Smooth muscle cell of the brain vasculature (primary cell): ENCODE results near the gene POMC.
A peak's percentile ranks its signal among the peaks of the same experiment; 100 is the strongest.
"Not testable (repeated sequence)": the region's sequence is repeated elsewhere in the genome, so short reads cannot be mapped to it uniquely, and the experiment has no call there.

ENCODE experiments used
- DNase-seq: peaks from one replicate; pipeline ENCODE4 v3.0.0-alpha.2; 2012; ENCODE audit warnings: low read depth, low spot score

POMC gene

GRCh38 chr2:25176541-25177181, 8.3 kb upstream of the POMC start:
- DNase-seq = no peak

- no peak for DNase-seq
Measured at GRCh38 chr2:25176138-25176537, 7.8 kb upstream of the POMC start.

- no peak for DNase-seq
Measured at GRCh38 chr2:25174192-25174861, 5.9 kb upstream of the POMC start.

- DNase-seq = no peak
Measured at GRCh38 chr2:25173719-25174118, 5.3 kb upstream of the POMC start.

GRCh38 chr2:25170888-25171287, 2.5 kb upstream of the POMC start:
- DNase-seq = no peak

- no peak for DNase-seq
Measured at GRCh38 chr2:25169073-25169470, 692 bp upstream of the POMC start.

- DNase-seq = no peak
Measured at GRCh38 chr2:25165992-25166875, 2.1 kb downstream of the POMC start.

- DNase-seq = peak; percentile 36
Measured at GRCh38 chr2:25164561-25164960, 3.8 kb downstream of the POMC start.

- DNase-seq = not testable (repeated sequence)
Measured at GRCh38 chr2:25162061-25162460, 6.3 kb downstream of the POMC start.

GRCh38 chr2:25161055-25161781, 7.2 kb downstream of the POMC start:
- DNase-seq = no peak

- no peak for DNase-seq
Measured at GRCh38 chr2:25160376-25160775, 8.0 kb downstream of the POMC start.

GRCh38 chr2:25159949-25160348, 8.4 kb downstream of the POMC start:
- no peak for DNase-seq

GRCh38 chr2:25158096-25158852, 10.1 kb downstream of the POMC start:
- no peak for DNase-seq

- DNase-seq = no peak
Measured at GRCh38 chr2:25155401-25155800, 13.0 kb downstream of the POMC start.

- DNase-seq = no peak
Measured at GRCh38 chr2:25151718-25152117, 16.7 kb downstream of the POMC start.

GRCh38 chr2:25150993-25151392, 17.4 kb downstream of the POMC start:
- DNase-seq = not testable (repeated sequence)

- DNase-seq = no peak
Measured at GRCh38 chr2:25149646-25150045, 18.7 kb downstream of the POMC start.

GRCh38 chr2:25146896-25147295, 21.5 kb downstream of the POMC start:
- DNase-seq = no peak

GRCh38 chr2:25145803-25146202, 22.6 kb downstream of the POMC start:
- no peak for DNase-seq

GRCh38 chr2:25141120-25141519, 27.3 kb downstream of the POMC start:
- DNase-seq = no peak

- DNase-seq = not testable (repeated sequence)
Measured at GRCh38 chr2:25140535-25140934, 27.8 kb downstream of the POMC start.
